ENCODE data around the gene GATA3. TPM values are rescaled to one million over a fixed set of nuclear protein-coding genes. Genes with fewer than 3 reads are reported as not detected.

The GATA3 gene
- polyA plus RNA-seq, 1 experiment: 0.06 TPM

DNA sequence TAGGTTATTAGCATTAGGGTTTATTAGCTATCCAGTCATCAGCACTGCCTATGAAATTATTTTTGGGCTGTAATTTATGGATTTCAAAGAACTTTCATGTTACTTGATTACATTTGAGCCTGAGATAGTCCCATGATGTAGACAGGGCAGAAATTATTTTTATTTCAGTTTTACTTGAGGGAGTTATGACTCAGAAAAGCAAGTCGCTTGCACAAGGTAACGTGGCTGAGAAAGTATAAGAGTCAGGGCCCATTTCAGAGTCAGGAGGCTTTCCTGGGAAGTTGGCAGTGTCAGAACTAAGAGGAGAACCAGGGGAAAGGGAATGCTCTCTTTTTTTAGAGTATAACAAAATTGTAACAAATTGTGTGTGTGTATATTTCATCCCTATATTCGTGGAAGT is 16.5 kb downstream of the GATA3 start:
- CTCF ChIA-PET: interaction anchor here (0.9 kb wide), 1 partner anchor 18 kb away, joined by 4 read pairs; no protein-coding TSS in a partner anchor

DNA sequence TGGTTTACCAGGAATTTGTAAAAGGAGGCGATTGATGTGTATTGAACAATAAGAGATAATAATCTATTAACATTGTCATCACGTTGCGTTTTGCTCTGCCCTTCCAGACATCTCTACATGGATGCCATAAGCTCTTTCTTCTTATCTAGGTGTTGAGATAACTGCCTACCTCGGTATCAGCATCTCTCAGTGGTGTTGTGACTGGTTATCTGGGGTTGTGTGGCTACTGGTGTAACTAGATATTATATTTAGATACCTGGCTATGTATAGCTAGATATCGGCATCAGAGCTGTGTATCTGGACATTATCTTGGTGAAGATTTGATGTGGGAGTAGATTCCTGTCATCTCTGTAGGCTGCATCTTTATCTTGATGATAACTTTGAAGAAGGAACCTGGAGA is 17.2 kb downstream of the GATA3 start:
- H3K36me3 ChIP-seq (ENCODE audit: control insufficient read depth, insufficient read depth, low read length): no peaks in the 10 kb centered on the region
- ChIA-PET POLR2A (no interaction called here), CTCF (interaction anchor here (0.9 kb wide), 1 partner anchor 19 kb away, joined by 4 read pairs; no protein-coding TSS in a partner anchor)
- H3K4me3 ChIP-seq (ENCODE audit: low read depth, low read length): no peak overlapping the region
- H3K27me3 ChIP-seq (ENCODE audit: control insufficient read depth, insufficient read depth, low read length): no peaks in the 10 kb centered on the region
- TF ChIP-seq, protein P1, sequence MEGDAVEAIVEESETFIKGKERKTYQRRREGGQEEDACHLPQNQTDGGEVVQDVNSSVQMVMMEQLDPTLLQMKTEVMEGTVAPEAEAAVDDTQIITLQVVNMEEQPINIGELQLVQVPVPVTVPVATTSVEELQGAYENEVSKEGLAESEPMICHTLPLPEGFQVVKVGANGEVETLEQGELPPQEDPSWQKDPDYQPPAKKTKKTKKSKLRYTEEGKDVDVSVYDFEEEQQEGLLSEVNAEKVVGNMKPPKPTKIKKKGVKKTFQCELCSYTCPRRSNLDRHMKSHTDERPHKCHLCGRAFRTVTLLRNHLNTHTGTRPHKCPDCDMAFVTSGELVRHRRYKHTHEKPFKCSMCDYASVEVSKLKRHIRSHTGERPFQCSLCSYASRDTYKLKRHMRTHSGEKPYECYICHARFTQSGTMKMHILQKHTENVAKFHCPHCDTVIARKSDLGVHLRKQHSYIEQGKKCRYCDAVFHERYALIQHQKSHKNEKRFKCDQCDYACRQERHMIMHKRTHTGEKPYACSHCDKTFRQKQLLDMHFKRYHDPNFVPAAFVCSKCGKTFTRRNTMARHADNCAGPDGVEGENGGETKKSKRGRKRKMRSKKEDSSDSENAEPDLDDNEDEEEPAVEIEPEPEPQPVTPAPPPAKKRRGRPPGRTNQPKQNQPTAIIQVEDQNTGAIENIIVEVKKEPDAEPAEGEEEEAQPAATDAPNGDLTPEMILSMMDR (IDR thresholded peaks at IDR 0.05; ENCODE audit: insufficient read depth, low read depth, low read length): no peak
- no peak for DNase-seq (ENCODE audit: low read depth)

More for the DNA sequence above, 16.5 kb downstream of the GATA3 start:
- TF ChIP-seq, protein P1 (IDR thresholded peaks at IDR 0.05; ENCODE audit: insufficient read depth, low read depth, low read length): no peak
- POLR2A ChIA-PET: no interaction called here
- DNase-seq (ENCODE audit: low read depth): no peak
- Histone ChIP-seq H3K27me3 (ENCODE audit: control insufficient read depth, insufficient read depth, low read length) (no peaks in the 10 kb centered on the region), H3K36me3 (ENCODE audit: control insufficient read depth, insufficient read depth, low read length) (no peaks in the 10 kb centered on the region), H3K4me3 (ENCODE audit: low read depth, low read length) (no peak overlapping the region)

DNA sequence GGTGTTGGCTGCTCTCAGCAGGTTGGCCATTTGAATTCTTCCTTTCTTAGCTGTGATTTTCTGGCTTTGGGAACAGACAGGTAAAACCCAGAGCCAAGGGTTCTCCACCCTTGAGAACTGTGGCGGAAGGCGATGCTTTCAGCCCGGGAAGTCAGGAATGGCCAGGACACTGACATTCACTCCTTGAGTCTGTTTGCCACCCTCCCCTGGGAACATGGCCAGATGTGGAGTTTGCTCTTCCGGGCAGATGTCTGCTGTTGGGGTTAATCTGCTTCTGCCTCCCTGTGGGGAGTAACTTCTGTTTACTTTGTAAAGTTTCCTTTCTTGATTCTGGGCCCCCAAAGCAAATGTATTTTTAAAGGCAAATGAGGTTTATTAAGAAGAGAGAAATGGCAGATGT is 17.7 kb downstream of the GATA3 start:
- CTCF ChIA-PET: no interaction called here
- Histone ChIP-seq H3K4me3 (ENCODE audit: low read depth, low read length) (no peak overlapping the region), H3K27me3 (ENCODE audit: control insufficient read depth, insufficient read depth, low read length) (no peaks in the 10 kb centered on the region), H3K36me3 (ENCODE audit: control insufficient read depth, insufficient read depth, low read length) (no peaks in the 10 kb centered on the region)
- POLR2A ChIA-PET: no interaction called here
- TF ChIP-seq, protein P1 (IDR thresholded peaks at IDR 0.05; ENCODE audit: insufficient read depth, low read depth, low read length): no peak
- DNase-seq (ENCODE audit: low read depth): no peak

DNA sequence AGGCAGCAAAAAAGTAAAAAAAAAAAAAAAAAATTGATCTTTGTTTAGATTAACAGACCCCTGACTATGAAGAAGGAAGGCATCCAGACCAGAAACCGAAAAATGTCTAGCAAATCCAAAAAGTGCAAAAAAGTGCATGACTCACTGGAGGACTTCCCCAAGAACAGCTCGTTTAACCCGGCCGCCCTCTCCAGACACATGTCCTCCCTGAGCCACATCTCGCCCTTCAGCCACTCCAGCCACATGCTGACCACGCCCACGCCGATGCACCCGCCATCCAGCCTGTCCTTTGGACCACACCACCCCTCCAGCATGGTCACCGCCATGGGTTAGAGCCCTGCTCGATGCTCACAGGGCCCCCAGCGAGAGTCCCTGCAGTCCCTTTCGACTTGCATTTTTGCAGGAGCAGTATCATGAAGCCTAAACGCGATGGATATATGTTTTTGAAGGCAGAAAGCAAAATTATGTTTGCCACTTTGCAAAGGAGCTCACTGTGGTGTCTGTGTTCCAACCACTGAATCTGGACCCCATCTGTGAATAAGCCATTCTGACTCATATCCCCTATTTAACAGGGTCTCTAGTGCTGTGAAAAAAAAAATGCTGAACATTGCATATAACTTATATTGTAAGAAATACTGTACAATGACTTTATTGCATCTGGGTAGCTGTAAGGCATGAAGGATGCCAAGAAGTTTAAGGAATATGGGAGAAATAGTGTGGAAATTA is 19.4 kb downstream of the GATA3 start:
- Histone ChIP-seq H3K36me3 (ENCODE audit: control insufficient read depth, insufficient read depth, low read length) (no peaks in the 10 kb centered on the region), H3K27me3 (ENCODE audit: control insufficient read depth, insufficient read depth, low read length) (no peaks in the 10 kb centered on the region), H3K4me3 (ENCODE audit: low read depth, low read length) (no peak overlapping the region)
- ChIA-PET POLR2A (interaction anchor here (0.7 kb wide), 1 partner anchor 501 kb away, joined by 8 read pairs; no protein-coding TSS in a partner anchor), CTCF (interaction anchor here (0.7 kb wide), 1 partner anchor 1577 kb away, joined by 3 read pairs; no protein-coding TSS in a partner anchor)
- DNase-seq (ENCODE audit: low read depth): no peak
- TF ChIP-seq, protein P1 (IDR thresholded peaks at IDR 0.05; ENCODE audit: insufficient read depth, low read depth, low read length): no peak

DNA sequence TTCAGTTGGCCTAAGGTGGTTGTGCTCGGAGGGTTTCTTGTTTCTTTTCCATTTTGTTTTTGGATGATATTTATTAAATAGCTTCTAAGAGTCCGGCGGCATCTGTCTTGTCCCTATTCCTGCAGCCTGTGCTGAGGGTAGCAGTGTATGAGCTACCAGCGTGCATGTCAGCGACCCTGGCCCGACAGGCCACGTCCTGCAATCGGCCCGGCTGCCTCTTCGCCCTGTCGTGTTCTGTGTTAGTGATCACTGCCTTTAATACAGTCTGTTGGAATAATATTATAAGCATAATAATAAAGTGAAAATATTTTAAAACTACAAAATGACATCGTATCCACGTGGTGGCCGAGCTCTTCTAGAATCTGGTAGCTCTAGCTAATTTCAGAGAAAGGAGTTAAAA is 20.4 kb downstream of the GATA3 start:
- CTCF ChIA-PET: no interaction called here
- no peak for DNase-seq (ENCODE audit: low read depth)
- no peak overlapping the region for H3K4me3 ChIP-seq (ENCODE audit: low read depth, low read length)
- H3K36me3 ChIP-seq (ENCODE audit: control insufficient read depth, insufficient read depth, low read length): no peaks in the 10 kb centered on the region
- TF ChIP-seq, protein P1 (IDR thresholded peaks at IDR 0.05; ENCODE audit: insufficient read depth, low read depth, low read length): no peak
- H3K27me3 ChIP-seq (ENCODE audit: control insufficient read depth, insufficient read depth, low read length): no peaks in the 10 kb centered on the region
- POLR2A ChIA-PET: no interaction called here

Data from BJ (cell line).